GM18861 (cell line): ENCODE results near the gene GPR162.
"Not testable (repeated sequence)": the region's sequence is repeated elsewhere in the genome, so short reads cannot be mapped to it uniquely, and the experiment has no call there.

Source experiments
- ATAC-seq: cut with Tn5 transposase; IDR thresholded peaks from one replicate; pipeline ENCODE4 v1.9.1; 2021; ENCODE audit not compliant: unreplicated experiment

Gene GPR162

GRCh38 chr12:6872073-6873048 lies 50.7 kb downstream of the GPR162 start:
- no peak for ATAC-seq

DNA sequence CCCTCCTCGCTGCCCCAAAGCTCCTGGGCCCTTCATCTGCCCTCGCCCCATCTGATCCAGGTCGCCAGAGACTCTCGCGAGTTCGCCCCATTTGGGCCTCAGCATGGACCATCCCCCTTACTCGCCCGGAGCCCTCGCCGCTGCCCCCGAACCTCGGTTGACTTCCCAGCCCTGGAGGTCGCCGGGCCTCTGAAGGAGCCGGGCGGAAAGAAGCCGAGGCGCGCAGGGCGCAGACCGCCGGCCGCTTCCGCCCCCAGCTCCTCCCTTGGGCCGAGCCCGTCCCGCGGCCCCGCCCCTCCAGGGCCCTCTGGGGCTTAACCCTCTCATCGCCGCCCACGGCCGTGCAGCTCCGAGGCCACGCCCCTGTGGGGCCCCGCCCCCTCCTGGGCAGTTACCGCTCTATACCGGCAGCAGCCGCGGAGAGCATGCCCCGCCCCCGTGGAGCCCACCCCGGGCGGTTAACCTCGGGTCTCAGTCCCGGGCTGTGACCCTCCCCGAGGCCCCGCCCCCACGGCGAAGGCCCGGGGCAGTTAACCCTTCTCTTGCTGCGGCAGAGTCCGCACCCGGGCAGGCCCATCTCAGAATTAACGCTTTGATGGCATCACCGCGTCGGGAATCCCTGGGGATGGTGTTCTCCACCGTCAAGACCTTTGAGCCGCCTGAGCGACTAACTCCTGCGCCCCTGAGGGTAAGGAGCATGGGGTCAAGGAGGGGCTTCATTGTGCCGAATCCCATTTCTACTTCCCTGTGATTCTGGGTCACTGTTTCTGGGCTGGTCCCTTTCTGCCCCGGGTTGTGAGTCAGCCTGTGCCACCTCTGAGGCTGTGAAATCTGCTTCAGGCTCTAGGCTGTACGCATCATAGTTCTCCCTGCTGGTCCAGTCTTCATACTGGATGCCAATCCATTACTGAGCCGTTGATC lies 51.7 kb downstream of the GPR162 start, which contains the start of gene SPSB2:
Gene SPSB2, minus strand, starts transcription at position 210 of the 921 bp plus-strand sequence. CDS start 402 bp downstream, outside the sequence.
- peak; percentile 56 for ATAC-seq

- not testable (repeated sequence) for ATAC-seq
Observed at GRCh38 chr12:6874015-6874368, 52.4 kb downstream of the GPR162 start.
